T-helper 22 cell (primary cell): Measurements from ENCODE around the gene RRP7A.
"Not testable (repeated sequence)": the region's sequence is repeated elsewhere in the genome, so short reads cannot be mapped to it uniquely, and the experiment has no call there.

Source experiments
- DNase-seq: peaks from one replicate; pipeline ENCODE4 v3.0.0-alpha.2; 2020; ENCODE audit warnings: low read depth

The RRP7A gene

DNA sequence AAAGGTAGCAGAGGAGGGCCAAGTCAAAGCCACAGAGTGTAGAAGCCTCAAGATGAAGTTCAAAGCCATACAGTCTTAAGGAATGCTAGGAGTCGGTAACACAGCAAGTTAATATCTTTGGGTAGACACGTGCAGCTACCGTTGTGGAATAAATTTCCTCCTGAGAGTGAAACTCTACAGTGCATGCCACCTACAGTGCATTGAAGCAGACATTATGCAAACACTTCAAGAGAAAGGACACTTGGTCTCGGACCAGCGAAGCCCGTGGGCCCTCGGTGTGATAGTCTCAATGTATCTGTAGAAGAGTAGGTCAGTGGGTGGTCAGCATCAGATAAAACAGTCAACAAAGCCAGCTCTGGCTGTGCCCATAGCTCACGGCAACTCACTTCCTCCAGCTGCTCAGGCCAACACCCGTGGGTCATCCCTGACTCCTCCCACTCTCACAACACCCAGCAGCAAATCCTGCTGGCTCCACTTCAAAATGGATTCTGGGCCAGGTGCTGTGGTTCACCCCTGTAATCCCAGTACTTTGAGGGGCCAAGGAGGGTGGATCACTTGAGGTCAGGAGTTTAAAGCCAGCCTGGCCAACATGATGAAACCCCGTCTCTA is 24.0 kb downstream of the RRP7A start:
- not testable (repeated sequence) for DNase-seq

DNA sequence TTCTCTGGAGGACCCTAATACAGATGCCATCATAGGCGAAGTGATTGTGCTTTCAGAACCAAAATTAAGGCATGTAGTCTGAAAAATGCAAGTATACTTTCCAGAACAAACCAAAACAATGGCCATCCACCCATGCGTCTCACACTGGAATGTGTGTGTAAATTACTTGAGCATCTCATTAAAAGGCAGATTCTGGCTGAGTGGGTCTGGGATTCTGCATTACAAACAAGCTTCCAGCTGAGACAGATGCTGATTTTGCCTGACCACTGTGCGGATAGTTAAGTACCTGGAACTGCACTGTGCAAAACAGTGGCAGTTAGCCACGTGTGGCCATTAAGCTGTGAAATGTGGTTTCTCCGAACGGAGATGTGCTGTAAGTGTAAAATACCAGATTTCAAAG is 26.2 kb downstream of the RRP7A start:
- no peak for DNase-seq

DNA sequence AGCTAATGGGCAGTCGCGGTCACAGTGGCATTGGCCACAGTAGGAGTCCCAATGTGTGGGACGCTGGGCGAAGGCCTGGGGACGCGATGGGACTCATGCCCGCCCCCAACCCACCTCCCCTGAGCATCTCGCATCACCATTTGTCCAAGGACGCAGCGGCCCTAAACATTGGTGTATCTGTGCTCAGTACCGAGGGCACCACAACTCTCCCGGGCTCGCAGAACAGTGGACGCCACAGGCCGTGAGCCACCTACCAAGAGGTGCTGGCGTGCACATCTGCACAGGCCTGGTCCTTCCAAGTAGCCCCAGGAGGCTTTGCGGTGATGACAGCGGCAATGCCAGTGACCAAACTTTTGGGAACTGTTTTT is 27.3 kb downstream of the RRP7A start:
- DNase-seq, result no peak

DNA sequence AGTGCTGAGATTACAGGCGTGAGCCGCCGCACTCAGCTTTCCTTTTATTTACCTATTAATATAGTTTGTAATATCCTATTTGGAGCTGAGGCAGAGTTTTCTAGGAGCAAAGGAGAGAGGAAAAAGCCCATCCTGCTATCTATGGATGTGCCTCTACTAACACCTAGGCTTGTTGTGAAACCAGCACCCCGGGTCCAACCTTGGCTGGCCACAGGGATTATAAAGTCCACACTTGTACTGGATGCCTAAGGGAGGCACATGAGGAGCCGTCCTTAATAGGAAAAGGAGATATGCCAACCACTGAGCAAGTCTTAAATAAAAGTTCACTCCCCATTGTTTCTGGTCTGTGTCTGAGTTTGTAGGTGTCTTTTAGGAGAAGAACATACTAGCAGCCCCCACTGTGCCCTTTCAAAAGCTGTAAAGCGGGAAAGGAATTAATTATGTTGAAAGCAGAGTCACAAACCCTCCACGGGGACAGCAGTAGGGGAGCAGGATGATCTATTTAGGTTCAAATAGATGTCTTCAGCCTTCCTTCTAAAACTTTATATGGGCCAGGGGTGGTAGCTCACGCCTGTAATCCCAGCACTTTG is 29.3 kb downstream of the RRP7A start:
- no peak for DNase-seq

DNA sequence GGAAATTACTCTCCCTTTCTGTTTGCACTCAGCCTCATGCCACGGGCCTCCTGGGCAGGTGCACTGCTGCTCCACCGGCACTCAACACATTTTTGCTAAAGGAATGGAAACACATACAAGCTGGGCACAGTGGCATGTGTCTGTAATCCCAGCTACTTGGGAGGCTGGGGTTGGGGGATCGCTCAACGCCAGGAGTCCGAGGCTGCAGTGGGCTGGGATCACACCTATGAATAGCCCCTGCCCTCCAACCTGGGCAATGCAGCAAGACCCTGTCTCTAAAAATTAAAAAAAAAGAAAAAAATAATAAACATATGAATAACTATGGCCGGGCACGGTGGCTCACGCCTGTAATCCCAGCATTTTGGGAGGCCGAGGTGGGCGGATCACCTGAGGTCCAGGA is 30.6 kb downstream of the RRP7A start:
- no peak for DNase-seq

DNA sequence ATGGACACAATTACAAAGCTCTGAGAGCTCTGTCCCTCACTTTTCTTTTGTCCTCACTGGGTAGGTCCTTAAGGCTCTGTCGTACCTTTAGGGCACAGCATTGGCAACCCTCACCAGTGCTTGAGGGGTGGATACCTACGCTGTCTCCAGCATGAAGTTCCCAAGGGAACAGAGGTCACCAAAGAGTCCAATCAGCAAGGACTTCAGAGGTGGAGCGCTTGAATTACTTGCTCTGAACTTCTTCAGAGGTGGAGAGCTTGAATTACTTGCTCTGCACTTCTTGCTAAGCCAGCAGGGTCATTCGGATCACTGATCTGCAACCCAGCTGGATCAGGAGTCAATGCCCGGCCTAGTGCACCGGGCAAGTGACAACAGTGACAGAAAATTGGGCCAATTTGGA is 35.1 kb downstream of the RRP7A start:
- no peak for DNase-seq

DNA sequence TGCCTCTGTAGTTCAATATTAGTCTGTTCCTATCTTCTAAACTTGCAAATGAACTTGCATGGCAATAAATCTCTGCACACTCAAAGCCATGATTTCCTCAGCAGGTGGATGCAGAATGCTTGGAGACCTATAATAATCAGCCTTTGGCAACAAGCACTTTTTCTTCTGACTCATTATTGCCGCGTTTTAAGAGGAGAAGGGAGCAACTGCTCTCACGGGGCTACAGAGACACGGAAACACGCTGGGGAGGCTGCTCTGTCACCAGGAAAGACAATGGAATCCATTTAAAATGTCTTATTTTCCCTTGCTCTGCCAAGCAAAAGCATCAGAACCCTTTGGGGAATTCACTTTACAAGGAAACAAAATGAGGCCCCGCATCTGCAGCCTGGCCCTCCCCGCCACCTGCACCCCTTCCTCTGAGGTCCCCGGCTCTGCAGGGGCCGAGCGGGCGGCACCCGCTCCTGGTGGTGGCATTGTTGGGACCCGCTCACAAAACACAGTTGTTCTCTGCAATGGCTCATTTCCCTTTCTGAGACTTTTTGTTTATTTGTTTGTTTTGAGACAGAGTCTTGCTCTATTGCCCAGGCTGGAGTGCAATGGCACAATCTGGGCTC is 35.9 kb downstream of the RRP7A start:
- not testable (repeated sequence) for DNase-seq

DNA sequence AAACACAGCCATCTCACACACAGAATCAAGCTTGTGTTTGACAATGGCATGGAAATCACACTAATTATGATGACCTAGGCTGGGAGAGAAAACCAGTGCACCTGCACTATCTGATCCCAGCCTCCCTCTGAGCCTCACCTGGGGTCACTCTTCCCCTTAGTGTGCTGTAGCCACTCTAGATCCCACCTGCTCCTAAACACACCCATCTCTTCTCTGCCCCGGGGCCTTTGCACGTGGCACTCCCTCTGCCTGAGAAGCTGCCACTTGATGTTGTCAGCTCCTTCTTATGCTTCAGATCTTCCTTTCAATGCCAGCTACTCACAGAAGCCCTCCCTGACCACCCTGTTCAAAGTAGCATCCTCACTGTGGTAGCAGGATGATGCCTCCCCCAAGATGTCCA is 44.5 kb downstream of the RRP7A start:
- DNase-seq, result no peak

DNA sequence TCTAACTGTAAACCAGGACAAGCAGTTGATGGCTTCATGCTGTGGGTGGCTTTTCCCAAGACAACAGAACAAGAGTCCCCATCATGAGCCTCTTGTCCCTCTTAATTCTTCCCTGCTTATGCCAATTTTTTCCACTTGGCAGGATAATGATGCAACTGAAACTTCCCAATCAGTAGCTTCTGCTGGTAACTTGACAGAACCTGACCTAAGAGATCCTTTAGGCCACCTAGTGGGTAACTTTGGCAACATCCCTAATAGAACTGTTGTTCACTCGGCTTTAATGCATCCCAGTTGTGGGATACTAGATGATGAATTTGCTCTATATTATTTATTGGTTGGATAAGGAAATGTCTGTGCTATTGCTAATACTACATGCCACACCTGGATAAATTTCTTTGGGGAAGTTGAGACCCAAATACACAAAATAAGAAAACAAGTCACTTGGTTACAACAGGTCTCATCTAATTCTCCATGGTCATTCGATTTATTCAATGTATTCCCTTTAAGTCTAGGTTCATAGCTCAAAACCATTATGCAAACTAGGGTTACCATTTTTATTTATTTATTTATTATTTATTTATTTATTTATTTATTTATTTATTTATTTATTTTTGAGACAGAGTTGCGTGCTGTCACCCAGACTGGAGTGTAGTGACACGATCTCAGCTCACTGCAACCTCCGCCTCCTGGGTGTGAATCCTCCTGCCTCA is 46.0 kb downstream of the RRP7A start:
- no peak for DNase-seq

DNA sequence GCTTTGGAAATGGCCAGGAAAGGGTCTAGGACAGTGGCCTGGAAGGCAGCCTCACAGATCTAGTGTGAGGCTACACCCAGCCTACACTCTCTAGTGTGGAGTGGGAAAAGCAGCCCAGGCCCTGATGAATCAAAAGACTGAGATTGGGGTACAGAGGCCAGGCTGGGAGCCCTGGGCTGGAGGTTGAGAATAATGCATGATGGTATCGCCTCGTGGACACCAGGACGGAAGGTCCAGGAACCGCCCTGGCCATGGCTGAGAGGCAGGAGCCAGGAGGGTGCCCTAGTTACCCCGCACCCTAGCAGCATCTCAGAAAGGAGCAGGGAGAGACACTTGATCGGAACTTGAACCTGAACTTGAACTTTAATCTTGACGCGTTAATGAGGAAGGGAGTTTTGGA is 46.9 kb downstream of the RRP7A start:
- no peak for DNase-seq

DNA sequence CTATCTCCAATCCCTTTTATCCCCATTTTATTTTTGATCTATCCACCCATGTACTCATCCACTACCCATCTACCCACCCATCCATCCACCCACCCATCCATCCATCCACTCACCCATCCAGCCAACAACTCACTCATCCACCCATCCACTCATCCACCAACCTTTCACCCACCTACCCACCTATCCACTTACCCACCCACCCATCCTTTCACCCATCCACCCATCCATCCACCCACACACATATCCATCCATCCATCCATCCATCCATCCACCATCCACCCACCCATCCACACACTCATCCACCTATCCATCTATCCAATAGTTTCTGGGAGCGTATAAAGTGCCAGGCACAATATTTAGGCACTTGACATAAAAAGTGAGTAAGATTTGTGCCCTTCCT is 48.2 kb downstream of the RRP7A start:
- DNase-seq, result no peak

DNA sequence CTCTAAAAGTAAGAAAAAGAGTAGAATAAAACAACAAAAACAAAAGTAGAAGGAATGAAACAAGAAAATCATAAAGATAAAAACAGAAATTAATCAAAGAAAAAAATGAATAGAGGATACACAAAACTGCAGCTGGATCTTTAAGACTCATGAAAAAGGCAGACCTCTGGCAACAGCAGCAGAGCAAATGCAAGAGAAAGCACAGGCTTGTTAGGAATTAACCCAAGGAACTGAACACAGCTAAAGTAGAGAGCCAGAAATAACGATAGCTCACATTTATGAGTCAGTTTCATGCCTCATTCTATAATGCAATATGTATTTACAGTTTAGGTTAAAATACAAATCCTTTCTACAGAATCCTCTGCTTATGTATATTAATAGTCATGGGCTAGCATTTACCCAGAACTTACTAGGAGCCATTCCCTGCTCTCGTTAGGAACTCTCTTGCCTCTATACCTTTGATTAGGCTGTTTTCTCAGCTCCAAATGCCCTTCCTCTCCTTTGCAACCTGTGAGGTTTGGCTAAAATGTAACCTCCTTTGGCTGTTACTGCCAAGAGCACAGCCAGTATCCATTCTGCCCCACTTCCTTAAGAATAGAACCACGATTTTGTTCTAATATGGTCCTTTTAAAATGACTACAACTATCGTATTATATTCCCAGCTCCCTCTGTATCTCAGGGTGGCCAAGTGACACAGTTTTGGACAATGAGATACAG is 49.1 kb downstream of the RRP7A start:
- no peak for DNase-seq

DNA sequence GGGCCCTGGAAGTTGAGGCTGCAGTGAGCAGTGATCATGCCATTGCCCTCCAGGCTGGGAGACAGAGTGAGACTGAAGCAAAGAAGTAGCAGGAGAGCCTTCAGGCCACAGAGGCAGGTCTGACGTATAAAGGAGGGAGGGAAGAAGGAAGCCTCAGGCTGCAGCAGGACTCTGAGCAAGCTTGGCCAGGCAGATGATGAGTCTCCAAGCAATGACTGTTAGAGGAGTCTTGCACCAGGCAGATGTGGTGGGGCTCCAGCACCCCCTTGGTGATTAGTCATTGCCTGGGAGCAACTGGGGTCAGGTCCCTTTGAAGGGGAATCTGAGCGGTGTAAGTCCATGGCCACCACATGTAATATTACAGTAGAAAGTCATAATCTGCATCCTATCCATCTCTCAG is 50.8 kb downstream of the RRP7A start:
- DNase-seq, result no peak

DNA sequence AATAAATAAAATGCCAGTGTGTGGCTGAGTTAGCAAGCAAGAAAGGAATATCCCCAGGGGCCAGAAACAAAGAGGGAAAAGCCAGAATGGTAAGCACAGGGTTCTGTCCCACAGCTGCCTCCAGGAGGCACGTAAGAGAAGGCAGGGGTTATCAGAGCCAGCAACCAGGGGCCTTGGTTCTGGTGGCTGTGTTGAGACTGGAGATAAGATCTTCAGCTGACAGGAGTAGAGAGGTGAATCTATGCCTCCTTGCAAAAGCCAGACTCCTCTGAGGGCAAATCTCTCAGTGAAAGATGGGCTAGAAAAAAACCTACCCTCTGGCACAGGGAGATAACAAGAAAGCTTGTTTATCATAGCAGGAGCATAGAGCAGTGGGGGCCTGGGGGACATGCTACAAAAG is 57.6 kb downstream of the RRP7A start:
- no peak for DNase-seq

DNA sequence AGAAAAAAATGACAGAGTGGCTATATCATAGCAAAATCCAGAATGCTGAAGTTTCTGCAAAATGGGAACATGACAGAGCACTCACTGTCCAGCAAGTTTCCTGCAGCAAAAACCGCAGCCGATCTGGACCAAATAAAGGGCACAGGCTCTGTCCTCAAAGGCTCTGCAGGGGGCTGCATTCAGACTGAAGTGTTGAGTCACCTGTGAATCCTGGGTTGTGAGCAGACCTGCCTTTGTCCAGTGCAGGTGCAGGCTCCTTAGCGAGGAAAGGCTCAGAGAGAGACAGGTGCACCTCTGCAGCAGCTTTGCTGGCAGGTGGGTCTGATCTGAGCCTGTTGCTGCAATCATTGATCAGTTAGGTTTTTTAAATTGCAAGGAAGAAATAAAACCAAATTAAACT is 58.1 kb downstream of the RRP7A start:
- no peak for DNase-seq
